Upper lobe of left lung (tissue), 4 donors: Measurements from ENCODE around the gene CXCL11.

ENCODE experiments used
- EP300 ChIP-seq, 4 donors: sonication (generic); formaldehyde crosslinking; IDR thresholded peaks; one replicate each; pipeline ENCODE4 v1.5.1; 2017; ENCODE audit warnings: antibody characterized with exemption in 4 of 4, control low read depth in 2 of 4
- POLR2AphosphoS5 ChIP-seq, 2 donors: sonication (generic); formaldehyde crosslinking; IDR thresholded peaks; one replicate each; pipeline ENCODE4 v1.5.1; 2017; ENCODE audit warnings: antibody characterized with exemption in 2 of 2
- TF ChIP-seq, protein P1 (sequence below), 6 experiments: fragments of 450-650 bp in 4 of 6; fragments of 200-600 bp in 2 of 6; sonication (generic) in 2 of 6; IDR thresholded peaks; one replicate each; pipeline ENCODE4 v1.5.1; 2016 to 2019; ENCODE audit warnings: antibody characterized with exemption in 6 of 6

- TF ChIP-seq, protein P1, sequence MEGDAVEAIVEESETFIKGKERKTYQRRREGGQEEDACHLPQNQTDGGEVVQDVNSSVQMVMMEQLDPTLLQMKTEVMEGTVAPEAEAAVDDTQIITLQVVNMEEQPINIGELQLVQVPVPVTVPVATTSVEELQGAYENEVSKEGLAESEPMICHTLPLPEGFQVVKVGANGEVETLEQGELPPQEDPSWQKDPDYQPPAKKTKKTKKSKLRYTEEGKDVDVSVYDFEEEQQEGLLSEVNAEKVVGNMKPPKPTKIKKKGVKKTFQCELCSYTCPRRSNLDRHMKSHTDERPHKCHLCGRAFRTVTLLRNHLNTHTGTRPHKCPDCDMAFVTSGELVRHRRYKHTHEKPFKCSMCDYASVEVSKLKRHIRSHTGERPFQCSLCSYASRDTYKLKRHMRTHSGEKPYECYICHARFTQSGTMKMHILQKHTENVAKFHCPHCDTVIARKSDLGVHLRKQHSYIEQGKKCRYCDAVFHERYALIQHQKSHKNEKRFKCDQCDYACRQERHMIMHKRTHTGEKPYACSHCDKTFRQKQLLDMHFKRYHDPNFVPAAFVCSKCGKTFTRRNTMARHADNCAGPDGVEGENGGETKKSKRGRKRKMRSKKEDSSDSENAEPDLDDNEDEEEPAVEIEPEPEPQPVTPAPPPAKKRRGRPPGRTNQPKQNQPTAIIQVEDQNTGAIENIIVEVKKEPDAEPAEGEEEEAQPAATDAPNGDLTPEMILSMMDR (IDR thresholded peaks at IDR 0.05), result no peak
- TF ChIP-seq EP300 (IDR thresholded peaks at IDR 0.05), result no peak
- TF ChIP-seq POLR2AphosphoS5 (IDR thresholded peaks at IDR 0.05), result no peak
Measured at GRCh38 chr4:76003620-76004019, 32.2 kb downstream of the CXCL11 start.
